Lower leg skin (tissue), 3 donors: ENCODE measurements around the gene ENOX1.

ENCODE experiments used
- CTCF ChIP-seq, 3 donors: fragments of 450-650 bp; IDR thresholded peaks; one replicate each; pipeline ENCODE4 v1.5.1; 2016; ENCODE audit warnings: antibody characterized with exemption in 3 of 3, mild to moderate bottlenecking in 3 of 3, moderate library complexity in 2 of 3
- POLR2A ChIP-seq, 2 donors: fragments of 450-650 bp; IDR thresholded peaks; one replicate each; pipeline ENCODE4 v1.6.1; 2016 to 2017; ENCODE audit warnings: antibody characterized with exemption in 2 of 2, mild to moderate bottlenecking in 1 of 2, moderate library complexity in 1 of 2

DNA sequence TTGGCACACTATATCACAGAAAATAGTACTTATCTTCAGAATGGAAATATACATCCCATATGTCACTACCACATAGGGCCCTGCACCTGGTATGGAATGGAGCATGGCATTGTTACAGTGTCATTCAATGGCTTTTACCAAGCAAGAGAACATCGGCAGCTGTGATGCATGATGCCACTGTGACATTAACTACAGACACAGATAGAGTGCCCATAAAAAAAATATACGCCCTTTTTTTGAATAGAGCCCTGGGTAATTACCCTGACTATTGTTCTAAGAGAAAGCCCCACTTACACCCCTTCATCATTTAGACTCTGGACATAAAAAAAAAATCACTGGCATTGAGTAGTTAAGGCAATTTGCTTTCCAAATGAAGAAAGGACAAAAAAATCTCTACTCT is 443.1 kb downstream of the ENOX1 start:
- TF ChIP-seq POLR2A (IDR thresholded peaks at IDR 0.05) (no peak), CTCF (IDR thresholded peaks at IDR 0.05) (no peak)
